GM21447 (cell line): ENCODE results near the gene KCNAB1.
"Not testable (repeated sequence)": the region's sequence is repeated elsewhere in the genome, so short reads cannot be mapped to it uniquely, and the experiment has no call there.

Experiments used
- ATAC-seq: cut with Tn5 transposase; IDR thresholded peaks from one replicate; pipeline ENCODE4 v1.9.1; 2021; ENCODE audit not compliant: unreplicated experiment

Gene KCNAB1

GRCh38 chr3:156120528-156121251 is at the start of gene KCNAB1:
Gene KCNAB1, plus strand, starts transcription at chr3:156120578.
- ATAC-seq = no peak

DNA sequence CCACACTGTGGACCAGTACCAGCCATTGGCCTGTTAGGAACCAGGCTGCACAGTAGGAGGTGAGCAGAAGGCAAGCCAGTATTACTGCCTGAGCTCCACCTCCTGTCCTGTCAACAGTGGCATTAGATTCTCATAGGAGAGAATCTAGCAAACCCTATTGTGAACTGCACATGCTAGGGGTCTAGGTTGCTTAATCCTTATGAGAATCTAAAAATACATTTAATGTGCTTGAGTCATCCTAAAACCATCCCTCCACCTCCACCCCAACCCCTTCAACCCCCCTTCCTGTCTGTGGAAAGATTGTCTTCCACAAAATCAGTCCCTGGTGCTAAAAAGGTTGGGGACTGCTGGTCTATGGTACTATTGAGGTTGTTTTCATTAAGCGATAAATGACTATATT is 49.3 kb upstream of the KCNAB1 start:
- ATAC-seq = no peak

DNA sequence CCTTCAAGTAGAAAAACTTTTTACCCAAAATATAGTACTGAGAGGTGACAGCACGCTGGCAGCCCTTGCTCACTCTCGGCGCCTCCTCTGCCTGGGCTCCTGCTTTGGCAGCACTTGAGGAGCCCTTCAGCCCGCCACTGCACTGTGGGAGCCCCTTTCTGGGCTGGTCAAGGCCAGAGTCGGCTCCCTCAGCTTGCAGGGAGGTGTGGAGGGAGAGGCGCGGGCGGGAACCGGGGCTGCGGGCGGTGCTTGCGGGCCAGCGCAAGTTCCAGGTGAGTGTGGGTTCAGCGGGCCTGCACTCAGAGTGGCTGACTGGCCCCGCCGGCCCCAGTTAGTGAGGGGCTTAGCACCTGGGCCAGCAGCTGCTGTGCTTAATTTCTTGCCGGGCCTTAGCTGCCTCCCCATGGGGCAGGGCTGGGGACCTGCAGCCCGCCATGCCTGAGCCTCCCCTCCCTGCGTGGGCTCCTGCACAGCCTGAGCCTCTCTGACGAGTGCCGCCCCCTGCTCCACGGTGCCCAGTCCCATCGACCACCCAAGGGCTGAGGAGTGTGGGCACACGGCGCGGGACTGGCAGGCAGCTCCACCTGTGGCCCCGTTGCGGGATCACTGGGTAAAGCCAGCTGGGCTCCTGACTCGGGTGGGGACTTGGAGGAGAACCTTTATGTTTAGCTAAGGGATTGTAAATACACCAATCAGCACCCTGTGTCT is 47.3 kb upstream of the KCNAB1 start:
- ATAC-seq = not testable (repeated sequence)

DNA sequence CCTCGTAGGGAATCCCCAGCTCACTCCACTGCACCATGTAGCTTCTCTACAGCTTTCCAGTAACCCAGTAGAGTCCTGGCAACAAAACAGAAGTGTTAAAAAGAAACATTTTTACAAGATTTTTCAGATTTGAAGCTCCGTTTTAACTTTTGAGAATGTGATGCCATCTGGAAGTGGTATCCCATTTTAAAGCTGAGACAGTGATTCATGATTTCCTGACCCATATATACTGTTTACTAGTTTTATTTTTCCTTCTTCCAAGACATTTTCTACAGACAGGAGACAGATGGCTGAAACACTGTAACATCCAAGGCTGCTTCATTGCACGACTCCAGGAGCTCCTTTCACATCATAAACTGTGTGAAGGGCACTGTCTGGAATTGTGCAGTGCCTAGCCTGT is 30.3 kb upstream of the KCNAB1 start:
- ATAC-seq = no peak

DNA sequence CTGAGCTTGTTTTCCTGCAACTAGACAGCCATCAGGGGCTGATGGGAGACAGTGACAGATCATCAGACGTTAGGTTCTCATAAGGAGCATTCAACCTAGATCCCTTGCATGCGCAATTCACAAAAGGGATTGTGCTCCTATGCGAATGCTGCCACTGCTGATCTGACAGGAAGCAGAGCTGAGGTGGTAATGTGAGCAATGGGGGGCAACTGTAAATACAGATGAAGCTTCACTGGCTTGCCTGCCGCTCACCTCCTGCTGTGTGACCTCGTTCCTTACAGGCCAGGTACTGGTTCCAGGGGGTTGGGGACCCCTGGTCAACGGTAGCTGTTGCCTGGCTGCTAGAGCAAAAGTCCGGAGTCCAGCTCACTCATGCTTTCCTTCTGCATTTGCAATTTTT is 26.4 kb upstream of the KCNAB1 start:
- no peak for ATAC-seq

DNA sequence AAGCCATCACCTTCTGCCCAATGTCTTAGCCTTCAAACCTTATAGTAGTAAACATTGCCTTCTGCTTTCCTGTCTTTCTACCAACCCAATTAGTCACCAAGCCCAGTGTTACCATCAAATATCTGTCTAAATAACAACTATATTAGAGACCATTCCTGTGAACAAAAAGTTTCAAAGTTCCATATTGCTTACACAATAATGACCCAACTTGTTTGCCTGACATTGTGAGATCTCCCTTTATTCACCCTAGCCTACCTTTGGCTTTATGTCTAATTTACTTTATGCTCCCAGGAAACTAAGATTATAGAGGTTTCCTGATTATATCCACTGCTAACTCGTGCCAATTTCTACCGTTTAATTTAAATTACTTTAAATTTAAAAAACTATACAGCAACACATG is 26.0 kb upstream of the KCNAB1 start:
- ATAC-seq = no peak

GRCh38 chr3:156095652-156096051 is 24.7 kb upstream of the KCNAB1 start:
- not testable (repeated sequence) for ATAC-seq

GRCh38 chr3:156098437-156099035 is 21.8 kb upstream of the KCNAB1 start:
- ATAC-seq = peak; percentile 80

DNA sequence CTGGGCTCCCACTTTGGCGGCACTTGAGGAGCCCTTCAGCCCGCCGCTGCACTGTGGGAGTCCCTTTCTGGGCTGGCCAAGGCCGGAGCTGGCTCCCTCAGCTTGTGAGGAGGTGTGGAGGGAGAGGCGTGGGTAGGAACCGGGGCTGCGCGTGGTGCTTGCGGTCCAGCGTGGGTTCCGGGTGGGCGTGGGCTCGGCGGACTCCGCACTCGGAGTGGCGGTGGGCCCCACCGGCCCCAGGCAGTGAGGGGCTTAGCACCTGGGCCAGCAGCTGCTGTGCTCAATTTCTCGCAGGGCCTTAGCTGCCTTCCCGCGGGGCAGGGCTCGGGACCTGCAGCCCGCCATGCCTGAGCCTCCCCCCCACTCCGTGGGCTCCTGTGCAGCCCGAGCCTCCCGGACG is 21.0 kb upstream of the KCNAB1 start:
- ATAC-seq = not testable (repeated sequence)

DNA sequence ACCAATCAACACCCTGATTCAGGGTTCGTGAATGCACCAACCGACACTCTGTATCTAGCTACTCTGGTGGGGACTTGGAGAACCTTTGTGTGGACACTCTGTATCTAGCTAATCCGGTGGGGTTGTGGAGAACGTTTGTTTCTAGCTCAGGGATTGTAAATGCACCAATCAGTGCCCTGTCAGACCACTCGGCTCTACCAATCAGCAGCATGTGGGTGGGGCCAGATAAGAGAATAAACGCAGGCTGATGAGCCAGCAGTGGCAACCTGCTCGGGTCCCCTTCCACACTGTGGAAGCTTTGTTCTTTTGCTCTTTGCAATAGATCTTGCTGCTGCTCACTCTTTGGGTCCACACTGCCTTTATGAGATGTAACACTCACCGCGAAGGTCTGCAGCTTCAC is 20.4 kb upstream of the KCNAB1 start:
- ATAC-seq = not testable (repeated sequence)

DNA sequence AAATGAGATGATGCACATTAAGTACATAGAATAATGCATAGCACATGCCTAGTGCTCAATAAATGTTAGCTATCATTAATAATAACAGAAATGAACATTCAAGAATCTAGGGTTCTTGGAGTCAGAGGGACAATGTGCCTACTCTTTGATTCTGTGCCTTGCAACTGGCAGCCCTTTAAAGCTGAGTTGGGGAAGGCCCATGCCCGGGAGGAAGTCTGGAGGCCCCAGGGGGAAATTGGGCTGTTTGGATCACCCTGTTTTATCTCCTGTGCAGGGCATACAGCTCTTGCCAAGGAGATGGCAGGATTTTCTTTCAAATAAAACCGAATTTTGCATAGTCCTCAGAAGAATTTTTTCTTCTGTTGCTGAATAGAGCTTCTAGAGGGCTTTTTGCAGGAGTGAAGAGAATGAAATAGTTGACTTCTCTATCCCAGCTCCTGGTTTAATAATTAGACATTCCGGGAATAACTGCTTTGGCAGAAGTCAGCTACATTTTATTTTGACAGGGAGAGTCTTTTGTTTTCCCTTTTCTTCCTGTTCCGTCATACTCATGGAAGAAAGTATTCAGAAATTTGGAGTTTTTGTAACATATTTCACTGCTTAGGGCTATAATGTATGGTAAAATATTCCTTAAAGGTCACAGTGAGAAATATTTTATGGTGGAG is 18.0 kb upstream of the KCNAB1 start:
- no peak for ATAC-seq

DNA sequence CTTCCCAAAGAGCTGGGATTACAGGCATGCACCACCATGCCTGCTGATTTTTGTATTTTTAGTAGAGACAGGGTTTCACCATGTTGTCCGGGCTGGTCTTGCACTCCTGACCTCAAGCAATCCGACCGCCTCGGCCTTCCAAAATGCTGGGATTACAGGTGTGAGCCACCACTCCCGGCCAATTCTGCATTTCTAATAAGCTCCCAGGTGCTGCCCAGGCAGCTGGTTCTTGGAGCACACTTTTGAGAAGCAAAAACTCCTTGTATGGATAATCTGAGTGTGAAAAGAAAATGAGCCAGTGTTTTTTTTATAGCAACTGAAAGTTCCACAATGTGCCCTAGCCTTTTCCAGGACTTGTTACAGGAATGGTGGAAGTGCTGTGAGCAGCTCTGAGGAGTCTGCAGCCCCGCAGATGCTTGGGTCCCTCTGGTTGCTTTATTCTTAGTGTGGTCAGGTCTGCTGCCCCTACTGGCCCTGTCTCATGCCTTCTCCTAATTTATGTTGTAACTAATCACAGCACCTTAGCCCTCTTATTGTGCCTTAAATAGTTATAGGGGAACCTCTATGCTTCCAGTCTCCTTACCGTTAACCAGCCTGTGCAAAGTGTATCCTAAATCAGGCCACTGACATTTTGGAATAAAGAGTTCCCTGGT is 13.5 kb upstream of the KCNAB1 start:
- no peak for ATAC-seq

GRCh38 chr3:156107504-156107903 is 12.9 kb upstream of the KCNAB1 start:
- ATAC-seq = no peak

DNA sequence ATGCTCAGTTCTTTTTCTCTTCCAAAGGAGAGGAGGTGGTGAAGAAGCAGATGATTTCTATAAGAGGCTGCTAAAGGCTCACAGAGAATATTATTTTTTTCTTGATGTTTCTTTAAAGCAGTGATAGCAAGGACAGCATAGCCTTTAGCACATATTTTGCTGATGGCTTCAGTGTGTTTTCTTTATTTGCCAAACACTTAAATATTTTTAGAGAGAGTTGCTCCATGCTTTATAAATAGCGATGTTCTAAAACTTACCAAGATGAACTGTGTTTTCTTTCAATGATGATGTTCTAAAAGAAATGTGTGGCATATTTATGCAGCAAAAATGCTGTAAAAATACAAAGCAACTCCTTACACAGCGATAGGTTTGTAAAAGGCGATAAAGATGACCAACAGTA is 11.8 kb upstream of the KCNAB1 start:
- ATAC-seq = no peak

- no peak for ATAC-seq
Measured at GRCh38 chr3:156109989-156110388, 10.4 kb upstream of the KCNAB1 start.

GRCh38 chr3:156126467-156126866 is 6.1 kb downstream of the KCNAB1 start:
- no peak for ATAC-seq

DNA sequence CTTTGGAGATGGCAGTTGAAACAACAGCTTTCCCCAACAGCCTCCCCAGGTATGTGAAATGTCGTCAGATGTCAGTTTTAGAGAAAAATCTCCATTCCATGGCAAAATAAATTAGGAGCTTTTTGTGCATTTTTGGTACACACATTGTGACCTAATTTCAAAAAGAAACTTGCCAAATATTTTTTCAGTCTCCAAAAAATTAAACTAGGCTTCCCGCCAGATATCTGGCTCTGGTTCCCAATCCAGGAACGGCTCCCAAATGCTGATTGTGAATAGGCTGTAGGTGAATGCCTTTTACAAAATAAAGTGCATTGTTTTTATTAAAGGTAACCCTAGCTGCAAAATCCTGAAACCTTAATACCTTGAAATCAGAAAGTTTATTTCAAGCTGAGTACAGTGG is 10.9 kb downstream of the KCNAB1 start:
- no peak for ATAC-seq

DNA sequence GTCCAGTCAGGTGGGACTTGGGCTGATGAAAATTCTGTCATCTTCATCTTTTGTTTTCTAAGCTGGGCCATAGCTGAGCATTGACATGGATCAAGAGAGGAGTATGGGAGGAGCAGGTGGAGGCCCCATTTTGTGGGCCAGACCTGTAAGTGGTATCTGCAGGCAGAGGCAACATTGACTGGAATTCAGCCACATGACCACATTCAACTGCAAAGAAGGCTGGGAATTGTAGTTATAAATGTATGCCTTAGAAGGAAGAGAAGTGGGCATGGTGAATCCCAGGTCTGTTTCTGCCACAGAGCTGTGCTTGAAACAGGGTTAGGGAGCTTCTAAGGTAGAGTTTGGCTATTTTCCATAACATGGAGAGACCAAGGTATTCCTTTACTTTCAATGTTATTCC is 11.4 kb downstream of the KCNAB1 start:
- ATAC-seq = no peak

DNA sequence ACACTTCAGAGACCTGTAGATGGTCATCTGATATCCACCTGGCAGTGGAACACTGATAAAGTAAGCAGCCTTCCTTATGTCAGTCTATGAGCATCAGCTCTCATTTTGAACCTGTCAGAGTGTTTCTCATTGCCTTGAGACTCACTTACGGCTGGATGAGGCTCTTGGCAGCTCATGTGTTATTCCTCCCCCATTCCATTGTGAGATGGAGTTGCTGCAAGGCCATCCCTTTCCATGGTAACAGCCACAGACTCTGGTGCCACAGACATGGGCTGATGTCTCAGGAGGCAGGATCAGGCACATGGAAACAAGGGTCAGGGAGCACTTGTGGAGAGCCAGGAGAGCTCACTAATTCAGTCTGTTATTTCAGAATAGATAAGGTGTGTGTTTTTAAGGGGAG is 11.9 kb downstream of the KCNAB1 start:
- ATAC-seq = no peak

DNA sequence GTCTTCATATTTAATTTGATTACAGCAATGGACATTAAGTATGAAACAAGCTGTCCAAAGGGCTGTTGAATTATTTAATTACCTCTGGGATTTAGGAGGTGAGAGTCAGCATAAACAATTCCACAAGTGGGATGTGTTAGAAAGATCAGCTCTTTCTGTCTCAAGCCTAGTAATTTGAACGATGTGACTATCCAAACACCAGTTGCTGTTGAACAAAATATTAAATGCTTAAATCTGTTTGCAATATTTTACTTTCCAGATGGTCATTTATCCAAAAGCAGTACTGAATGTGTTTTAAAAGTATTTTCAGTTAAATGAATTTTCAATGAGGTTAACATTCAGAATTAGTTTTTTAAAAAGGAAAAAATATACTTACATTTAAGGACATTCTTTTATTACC is 12.7 kb downstream of the KCNAB1 start:
- no peak for ATAC-seq

- no peak for ATAC-seq
Measured at GRCh38 chr3:156135921-156136638, 15.7 kb downstream of the KCNAB1 start.
